A673 (cell line): ENCODE results near the gene GDF10. TPM values are rescaled to one million over a fixed set of nuclear protein-coding genes. Genes with fewer than 3 reads are reported as not detected.

ENCODE experiments used
- BruUV-seq: library from RNA; stranded (reverse); fragments of 400-500 nt; replicated peaks from 2 replicates; lab custom pipeline; 2021; lab: Mats Ljungman, UMichigan
- CTCF ChIA-PET: fragments of 300-600 bp; sonication (Branson Sonifier 250); formaldehyde crosslinking; loops from one replicate; lab custom pipeline; 2022; ENCODE audit warnings: antibody characterized with exemption; lab: Charles Lee
- POLR2A ChIA-PET: fragments of 300-600 bp; sonication (Branson Sonifier 250); formaldehyde crosslinking; loops from one replicate; lab custom pipeline; 2022; ENCODE audit warnings: antibody characterized with exemption; ENCODE audit not compliant: low non-redundant PET; lab: Charles Lee
- DNase-seq: peaks from one replicate; pipeline ENCODE4 v3.0.0-alpha.2; 2015; ENCODE audit warnings: low spot score
- H3K27ac ChIP-seq: fragments of 200-600 bp; sonication (generic); 2 replicates; pipeline ENCODE4 v1.5.1; 2016; ENCODE audit warnings: mixed run types, low read depth, mild to moderate bottlenecking, mixed read lengths, antibody characterized with exemption, low read length; ENCODE audit not compliant: poor library complexity, severe bottlenecking
- H3K27me3 ChIP-seq: fragments of 200-600 bp; sonication (generic); replicated peaks from 2 replicates; pipeline ENCODE4 v1.6.1; 2017; ENCODE audit warnings: mixed run types, low read depth, mild to moderate bottlenecking, mixed read lengths, antibody characterized with exemption, low read length; ENCODE audit not compliant: insufficient read depth, poor library complexity
- H3K36me3 ChIP-seq: fragments of 200-600 bp; sonication (generic); 2 replicates; pipeline ENCODE4 v1.6.1; 2016; ENCODE audit warnings: mixed run types, mild to moderate bottlenecking, mixed read lengths, antibody characterized with exemption, low read length; ENCODE audit not compliant: insufficient read depth, poor library complexity, severe bottlenecking
- H3K4me1 ChIP-seq: fragments of 200-600 bp; sonication (generic); 2 replicates; pipeline ENCODE4 v1.6.1; 2017; ENCODE audit warnings: mixed run types, mild to moderate bottlenecking, mixed read lengths, antibody characterized with exemption, low read length; ENCODE audit not compliant: insufficient read depth, poor library complexity, severe bottlenecking
- H3K4me3 ChIP-seq: fragments of 200-600 bp; sonication (generic); 2 replicates; pipeline ENCODE4 v1.5.1; 2016; ENCODE audit warnings: low read depth, mixed run types, mild to moderate bottlenecking, mixed read lengths, low read length; ENCODE audit not compliant: poor library complexity, severe bottlenecking
- H3K9me3 ChIP-seq: fragments of 200-600 bp; sonication (generic); 2 replicates; pipeline ENCODE4 v1.6.1; 2016; ENCODE audit warnings: mixed run types, low read depth, mild to moderate bottlenecking, mixed read lengths, antibody characterized with exemption, low read length; ENCODE audit not compliant: poor library complexity, severe bottlenecking
- CTCF ChIP-seq: fragments of 300-800, 200-600 bp; sonication (generic); conservative IDR thresholded peaks from 2 replicates; pipeline ENCODE4 v1.5.1; 2017; ENCODE audit warnings: low read depth, mild to moderate bottlenecking, antibody characterized with exemption, low read length, moderate library complexity, mixed read lengths
- EZH2 ChIP-seq: fragments of 200-600 bp; sonication (generic); IDR thresholded peaks from 2 replicates; pipeline ENCODE4 v1.6.1; 2017; ENCODE audit warnings: borderline replicate concordance, low read depth, mild to moderate bottlenecking, mixed read lengths, antibody characterized with exemption, low read length; ENCODE audit not compliant: poor library complexity, severe bottlenecking
- intact Hi-C: fragments of 100-400 bp; cut with micrococcal nuclease; formaldehyde crosslinking; loops from one replicate; pipeline ENCODE4 v1.10.0; 2022; ENCODE audit not compliant: unreplicated experiment
- total RNA-seq: library from RNA; stranded (reverse); gene quantifications from 2 replicates; pipeline ENCODE4 v1.2.3, GENCODE V29; 2021

The GDF10 gene
- total RNA-seq, 1 experiment from 2014 or later: 0.45 TPM

DNA sequence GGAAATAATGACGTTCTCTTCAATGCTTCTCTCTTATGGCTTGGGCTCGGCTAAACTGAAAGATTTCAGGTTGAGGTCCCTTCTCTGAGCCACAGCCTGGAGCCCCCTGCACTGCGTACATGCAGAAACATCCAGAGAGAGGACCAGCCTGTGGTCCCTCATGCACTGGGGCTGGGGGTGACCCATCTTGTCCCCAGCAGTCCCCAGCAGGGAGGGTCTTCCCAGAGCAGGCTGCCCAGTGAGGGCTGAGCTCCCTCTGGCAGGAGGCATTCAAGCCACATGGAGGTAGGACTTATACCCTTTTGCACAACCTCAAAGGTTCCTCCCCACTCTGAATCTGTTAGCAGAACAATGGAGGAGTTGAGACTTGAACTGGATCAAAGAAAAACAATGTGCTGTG is 7.4 kb downstream of the GDF10 start:
- ChIA-PET CTCF (no interaction called here), POLR2A (no interaction called here)
- Histone ChIP-seq H3K27me3 (peaks cover 3% of the 10 kb centered on the region), H3K27ac (no peak overlapping the region), H3K4me1 (no peaks in the 10 kb centered on the region), H3K4me3 (no peak overlapping the region), H3K9me3 (no peaks in the 10 kb centered on the region), H3K36me3 (no peaks in the 10 kb centered on the region)
- TF ChIP-seq EZH2 (no peak), CTCF (no peak)
- DNase-seq: no peak
- intact Hi-C loops: no loop called here
- BruUV-seq: no TSS peak

GRCh38 chr10:47308775-47309174 is 8.8 kb downstream of the GDF10 start:
- TF ChIP-seq EZH2: no peak
- no peak for TF ChIP-seq CTCF
- no TSS peak for BruUV-seq
- no peaks in the 10 kb centered on the region for H3K36me3 ChIP-seq
- no peaks in the 10 kb centered on the region for H3K9me3 ChIP-seq
- no peak overlapping the region for H3K27ac ChIP-seq
- no peak for DNase-seq
- CTCF ChIA-PET: no interaction called here
- intact Hi-C loops: no loop called here
- no peaks in the 10 kb centered on the region for H3K4me1 ChIP-seq
- no peaks in the 10 kb centered on the region for H3K27me3 ChIP-seq
- no peak overlapping the region for H3K4me3 ChIP-seq
- POLR2A ChIA-PET: no interaction called here

GRCh38 chr10:47309408-47310089 is 9.6 kb downstream of the GDF10 start:
- H3K4me1 ChIP-seq: no peaks in the 10 kb centered on the region
- CTCF ChIA-PET: no interaction called here
- no peak for DNase-seq

More at GRCh38 chr10:47309408-47310089, 9.6 kb downstream of the GDF10 start:
- BruUV-seq: no TSS peak
- intact Hi-C loops: loop anchor here (10.0 kb wide), 1 partner anchor 65 kb away; no protein-coding TSS in a partner anchor
- POLR2A ChIA-PET: no interaction called here
- no peaks in the 10 kb centered on the region for H3K27me3 ChIP-seq
- no peak overlapping the region for H3K4me3 ChIP-seq
- H3K36me3 ChIP-seq: no peaks in the 10 kb centered on the region
- TF ChIP-seq CTCF: peak; percentile 58
- no peak for TF ChIP-seq EZH2
- no peak overlapping the region for H3K27ac ChIP-seq
- H3K9me3 ChIP-seq: no peaks in the 10 kb centered on the region
